Measurements from ENCODE around the gene HOMER1. TPM values are rescaled to one million over a fixed set of nuclear protein-coding genes. Genes with fewer than 3 reads are reported as not detected.

The HOMER1 gene
- total and polyA plus RNA-seq, 10 of the 15 experiments (the other 5 are each of a cell fraction or from before 2014, with no cell fraction given): 0.96 to 22.0 (median 7.5) TPM

- TF ChIP-seq NKRF (conservative IDR thresholded peaks at IDR 0.05) (peak; percentile 13; the same call in 1 of the 2 replicates), LARP7 (IDR thresholded peaks at IDR 0.05) (no peak; the same call in 1 of the 2 replicates), TARDBP (IDR thresholded peaks at IDR 0.05; ENCODE audit: borderline replicate concordance) (no peak), ZBTB33 (IDR thresholded peaks at IDR 0.05) (peak; percentile 95), BRCA1 (IDR thresholded peaks at IDR 0.05; ENCODE audit: low read depth, low read length) (no peak)
Measured at GRCh38 chr5:79514391-79515105, 614 bp upstream of the HOMER1 start (continued).

GRCh38 chr5:79513308-79513703, 628 bp downstream of the HOMER1 start:
- peak overlapping the region; percentile 71 for H3K4me3 ChIP-seq
- TF ChIP-seq SIN3A (IDR thresholded peaks at IDR 0.05; ENCODE audit: low read depth, low read length) (0 out of 2 replicates have a peak, but pooled peaks have one; percentile 5), SMC3 (IDR thresholded peaks at IDR 0.05; ENCODE audit: borderline replicate concordance, low read length) (no peak)
- no peak for DNase-seq (ENCODE audit: low read depth, low spot score)
- no peak for FAIRE-seq
- no peaks in the 10 kb centered on the region for H3K9me3 ChIP-seq (replicated peaks; ENCODE audit: control insufficient read depth, insufficient read depth, low read length)
- WGBS (ENCODE audit: insufficient coverage, insufficient replicate concordance, low lambda C conversion rate, missing lambda C conversion rate): 6% methylated on average over 21 of the region's 26 CpGs
- intact Hi-C loops (cut with micrococcal nuclease; ENCODE audit: unreplicated experiment) (loop anchor here (5.0 kb wide), 2 partner anchors 99 to 276 kb away; partner anchors contain the start of genes JMY and TENT2), in situ Hi-C loops (cut with MboI) (no loop called here)
- no peaks in the 10 kb centered on the region for H3K36me3 ChIP-seq (ENCODE audit: control insufficient read depth in 2 of 2, insufficient read depth in 2 of 2, low read length in 1 of 2)
- RAD21 ChIA-PET (ENCODE audit: unreplicated experiment): no interaction called here
- peak overlapping the region; percentile 68 for H3K9ac ChIP-seq (ENCODE audit: control insufficient read depth, insufficient read depth, low read length)
- H2AFZ ChIP-seq (ENCODE audit: control insufficient read depth, low read depth, low read length): peak overlapping the region; percentile 66
- no peaks in the 10 kb centered on the region; the same call in none of the 2 replicates for H3K79me2 ChIP-seq (ENCODE audit: control insufficient read depth, insufficient read depth, low read length)
- BruUV-seq (replicated peaks): no TSS peak
- ATAC-seq: peak; percentile 0; the same call in 1 of the 3 replicates
- CTCF ChIA-PET: no interaction called here
- H3K4me1 ChIP-seq (ENCODE audit: control insufficient read depth, insufficient read depth, low read length): no peaks in the 10 kb centered on the region; the same call in 1 of the 2 replicates
- POLR2A ChIA-PET: interaction anchor here (0.6 to 1.6 kb wide), 4 partner anchors 13 to 35 kb away, joined by 3 read pairs; no protein-coding TSS in a partner anchor
- peak overlapping the region; percentile 30 for H3K4me2 ChIP-seq (ENCODE audit: control insufficient read depth, insufficient read depth)
- H3K27ac ChIP-seq (ENCODE audit: control insufficient read depth, insufficient read depth): no peak overlapping the region; the same call in 1 of the 2 replicates
- H4K20me1 ChIP-seq (ENCODE audit: control insufficient read depth, insufficient read depth): no peaks in the 10 kb centered on the region
- H3K27me3 ChIP-seq (replicated peaks in 1 of 2; ENCODE audit: control insufficient read depth in 2 of 2, insufficient read depth in 2 of 2, low read length in 1 of 2): peaks cover 0 to 2% of the 10 kb centered on the region in 2 experiments; a peak in 2 of 4 replicates
- SMC1A ChIA-PET (ENCODE audit: uncharacterized antibody, unreplicated experiment): interaction anchor here (0.6 to 4.7 kb wide), 2 partner anchors 13 to 23 kb away, joined by 4 to 27 read pairs; no protein-coding TSS in a partner anchor

Data from GM12878 (cell line).